Sigmoid colon (tissue), 7 donors: Measurements from ENCODE around the gene TJP1. TPM values are rescaled to one million over a fixed set of nuclear protein-coding genes. Genes with fewer than 3 reads are reported as not detected.

ENCODE experiments used
- DNase-seq: peaks from one replicate; pipeline ENCODE4 v3.0.0-alpha.2; 2019
- H3K27ac ChIP-seq, 4 donors: fragments of 200-600 bp; sonication (generic); one replicate each; pipeline ENCODE4 v1.5.1; 2016 to 2019; ENCODE audit warnings: mild to moderate bottlenecking in 1 of 4
- H3K27me3 ChIP-seq, 3 donors: fragments of 200-600 bp; sonication (generic); one replicate each; pipeline ENCODE4 v1.5.1; 2019; ENCODE audit warnings: mild to moderate bottlenecking in 1 of 3
- H3K36me3 ChIP-seq, 4 donors: fragments of 200-600 bp; sonication (generic); one replicate each; pipeline ENCODE4 v1.5.1; 2016 to 2019
- H3K4me1 ChIP-seq, 4 donors: fragments of 200-600 bp; sonication (generic); one replicate each; pipeline ENCODE4 v1.5.1; 2017 to 2019
- H3K4me3 ChIP-seq, 4 donors: fragments of 200-600 bp; sonication (generic); one replicate each; pipeline ENCODE4 v1.5.1; 2017 to 2019; ENCODE audit warnings: mild to moderate bottlenecking in 2 of 4, moderate library complexity in 1 of 4
- H3K9me3 ChIP-seq, 4 donors: fragments of 200-600 bp in 3 of 4; sonication (generic) in 3 of 4; one replicate each; pipeline versions ENCODE4 v1.5.1 to v1.6.1; 2013 to 2019
- CTCF ChIP-seq, 4 experiments: fragments of 450-650 bp in 3 of 4; fragments of 200-600 bp in 1 of 4; IDR thresholded peaks; one replicate each; pipeline ENCODE4 v1.5.1; 2016 to 2019; ENCODE audit warnings: antibody characterized with exemption in 4 of 4, mild to moderate bottlenecking in 3 of 4, moderate library complexity in 2 of 4
- EP300 ChIP-seq, 4 donors: sonication (generic); formaldehyde crosslinking; IDR thresholded peaks; one replicate each; pipeline ENCODE4 v1.6.1; 2017; ENCODE audit warnings: antibody characterized with exemption in 4 of 4
- POLR2A ChIP-seq, 2 donors: fragments of 450-650 bp; IDR thresholded peaks; one replicate each; pipeline ENCODE4 v1.6.1; 2016; ENCODE audit warnings: antibody characterized with exemption in 2 of 2, mild to moderate bottlenecking in 2 of 2, moderate library complexity in 2 of 2
- POLR2AphosphoS5 ChIP-seq, 4 donors: sonication (generic); formaldehyde crosslinking; IDR thresholded peaks; one replicate each; pipeline ENCODE4 v1.6.1; 2017; ENCODE audit warnings: antibody characterized with exemption in 4 of 4
- WGBS, 2 donors: extraction: QIAGEN DNeasy Blood & Tissue Kit; methylation state at CpG; one replicate each; pipeline ENCODE4 v1.1.7; 2013; 5-methylcytosine and 5-hydroxymethylcytosine counted together
- intact Hi-C: fragments of 100-400 bp; cut with DNase I; formaldehyde crosslinking; loops from one replicate; pipeline ENCODE4 v1.15.1; 2023
- polyA plus RNA-seq, 3 donors: library from polyadenylated mRNA; stranded (reverse); fragments of 200-250 nt; gene quantifications; one replicate each; pipeline ENCODE4 v1.2.3, GENCODE V29; 2013
- total RNA-seq, 4 donors: library from RNA; depleted of rRNA; stranded (reverse); fragments of >200 nt; gene quantifications; one replicate each; pipeline ENCODE4 v1.1.0, GENCODE V29; 2016
- donor health status: healthy with polysubstance abuse.
- donor health status: Bipolar disorder and iron deficiency.
- donor health status: healthy.

Gene TJP1
- total and polyA plus RNA-seq, 7 donors: 21.3 to 134 (median 92.0) TPM

- DNase-seq: no peak
- Histone ChIP-seq H3K4me3 (no peak overlapping the region), H3K9me3 (peaks cover 0 to 2% (median 0%) of the 10 kb centered on the region in 4 donors), H3K36me3 (peaks cover 0 to 3% (median under 1%) of the 10 kb centered on the region in 4 donors), H3K4me1 (peaks cover 0 to 3% (median 0%) of the 10 kb centered on the region in 4 donors), H3K27me3 (no peaks in the 10 kb centered on the region), H3K27ac (no peak overlapping the region)
- WGBS, 2 donors: 72 to 89% methylated on average over 7 of the region's 7 CpGs
- TF ChIP-seq POLR2AphosphoS5 (IDR thresholded peaks at IDR 0.05): no peak
- no peak for TF ChIP-seq EP300 (IDR thresholded peaks at IDR 0.05)
- no peak for TF ChIP-seq POLR2A (IDR thresholded peaks at IDR 0.05)
- no peak for TF ChIP-seq CTCF (IDR thresholded peaks at IDR 0.05)
- intact Hi-C loops: no loop called here
These were observed 129.0 kb downstream of the TJP1 start for GRCh38 chr15:29693225-29693624.

- Histone ChIP-seq H3K9me3 (peaks cover 0 to 2% (median 0%) of the 10 kb centered on the region in 4 donors), H3K27ac (no peak overlapping the region), H3K4me3 (no peak overlapping the region), H3K27me3 (no peaks in the 10 kb centered on the region), H3K36me3 (peaks cover 0 to 3% (median 0%) of the 10 kb centered on the region in 4 donors), H3K4me1 (no peaks in the 10 kb centered on the region)
- TF ChIP-seq POLR2AphosphoS5 (IDR thresholded peaks at IDR 0.05) (no peak), POLR2A (IDR thresholded peaks at IDR 0.05) (no peak), EP300 (IDR thresholded peaks at IDR 0.05) (no peak), CTCF (IDR thresholded peaks at IDR 0.05) (peak in 1 of 4 experiments; percentile 9)
- no peak for DNase-seq
- intact Hi-C loops: no loop called here
- 41 to 44% methylated on average over 2 of the region's 2 CpGs for WGBS, 2 donors
These were observed 129.7 kb downstream of the TJP1 start for GRCh38 chr15:29692527-29692926.

- WGBS, 2 donors: 70 to 77% methylated on average over 7 of the region's 7 CpGs
- no peak overlapping the region for H3K4me3 ChIP-seq
These were observed 131.3 kb downstream of the TJP1 start for GRCh38 chr15:29690765-29691475.

GRCh38 chr15:29689287-29689986, 132.8 kb downstream of the TJP1 start:
- no peak overlapping the region for H3K4me3 ChIP-seq
- no peaks in the 10 kb centered on the region for H3K36me3 ChIP-seq
- intact Hi-C loops: loop anchor here (10.0 kb wide), 1 partner anchor 445 kb away; no protein-coding TSS in a partner anchor
- no peaks in the 10 kb centered on the region for H3K4me1 ChIP-seq
- no peak overlapping the region for H3K27ac ChIP-seq
- DNase-seq: no peak
- TF ChIP-seq POLR2A (IDR thresholded peaks at IDR 0.05) (no peak), EP300 (IDR thresholded peaks at IDR 0.05) (no peak), CTCF (IDR thresholded peaks at IDR 0.05) (no peak), POLR2AphosphoS5 (IDR thresholded peaks at IDR 0.05) (no peak)
- 94 to 95% methylated on average over 6 of the region's 6 CpGs for WGBS, 2 donors
- no peaks in the 10 kb centered on the region for H3K27me3 ChIP-seq
- H3K9me3 ChIP-seq: no peaks in the 10 kb centered on the region

More at GRCh38 chr15:29690765-29691475, 131.3 kb downstream of the TJP1 start:
- no peaks in the 10 kb centered on the region for H3K36me3 ChIP-seq
- no peaks in the 10 kb centered on the region for H3K4me1 ChIP-seq
- no peak for TF ChIP-seq CTCF (IDR thresholded peaks at IDR 0.05)
- no peak for TF ChIP-seq EP300 (IDR thresholded peaks at IDR 0.05)
- TF ChIP-seq POLR2A (IDR thresholded peaks at IDR 0.05): no peak
- no peak for TF ChIP-seq POLR2AphosphoS5 (IDR thresholded peaks at IDR 0.05)
- H3K9me3 ChIP-seq: peaks cover 0 to 2% (median 0%) of the 10 kb centered on the region in 4 donors
- intact Hi-C loops: no loop called here
- no peaks in the 10 kb centered on the region for H3K27me3 ChIP-seq
- H3K27ac ChIP-seq: no peak overlapping the region
- no peak for DNase-seq
